Endothelial cell of umbilical vein (primary cell): ENCODE measurements around the gene UBE2QL1. TPM values are rescaled to one million over a fixed set of nuclear protein-coding genes. Genes with fewer than 3 reads are reported as not detected.

Source experiments
- BruUV-seq: library from RNA; stranded (reverse); fragments of 400-500 nt; replicated peaks from 2 replicates; lab custom pipeline; 2021; lab: Mats Ljungman, UMichigan
- CTCF ChIA-PET: fragments of 300-600, 350-600 bp; sonication (Branson Sonifier 250); formaldehyde crosslinking; loops from one replicate; lab custom pipeline; 2021; ENCODE audit warnings: antibody characterized with exemption, inconsistent platforms; lab: Charles Lee
- POLR2A ChIA-PET: fragments of 300-600, 350-600 bp; sonication (Branson Sonifier 250); formaldehyde crosslinking; loops from one replicate; lab custom pipeline; 2021; ENCODE audit warnings: antibody characterized with exemption, inconsistent platforms; lab: Charles Lee
- DNase-seq: peaks from one replicate; pipeline ENCODE4 v3.0.0-alpha.2; 2011; ENCODE audit warnings: low read depth, low spot score
- FAIRE-seq: peaks from 2 replicates; lab custom pipeline; 2011; peaks lifted over from hg19 to GRCh38; lab: Jason Lieb, UNC
- H2AFZ ChIP-seq: 2 replicates; pipeline ENCODE4 v1.6.0; 2012; ENCODE audit warnings: low read depth, low read length, control low read depth, inconsistent platforms
- H3K27ac ChIP-seq: 2 replicates; pipeline ENCODE4 v1.5.1; 2011; ENCODE audit warnings: low read depth, mild to moderate bottlenecking, control low read depth, low read length, moderate library complexity; ENCODE audit not compliant: insufficient read depth
- H3K27me3 ChIP-seq, 2 experiments: 2 replicates each; pipeline versions ENCODE4 v1.6.0 to v1.6.1; 2011; ENCODE audit warnings: low read length in 2 of 2, mixed read lengths in 1 of 2; ENCODE audit not compliant: control insufficient read depth in 2 of 2, insufficient read depth in 2 of 2
- H3K36me3 ChIP-seq, 2 experiments: 2 replicates in 1 of 2; 3 replicates in 1 of 2; pipeline ENCODE4 v1.5.1; 2011; ENCODE audit warnings: low read length in 2 of 2, mild to moderate bottlenecking in 1 of 2, moderate library complexity in 1 of 2; ENCODE audit not compliant: control insufficient read depth in 2 of 2, insufficient read depth in 2 of 2; ENCODE audit errors: extremely low read depth in 1 of 2
- H3K4me1 ChIP-seq: 3 replicates; pipeline ENCODE4 v1.5.1; 2011; ENCODE audit warnings: mild to moderate bottlenecking, low read length; ENCODE audit not compliant: control insufficient read depth, insufficient read depth; ENCODE audit errors: extremely low read depth
- H3K4me2 ChIP-seq: 2 replicates; pipeline ENCODE4 v1.6.1; 2011; ENCODE audit warnings: low read length, control low read depth, mixed read lengths; ENCODE audit not compliant: insufficient read depth
- H3K4me3 ChIP-seq, 3 experiments: fragments of 200-600 bp in 1 of 3; sonication (generic), shearing (Covaris generic) in 1 of 3; replicated peaks in 1 of 3; 2 replicates each; pipeline ENCODE4 v1.5.1; 2011 to 2016; ENCODE audit warnings: control low read depth in 3 of 3, low read length in 3 of 3, mild to moderate bottlenecking in 2 of 3, inconsistent platforms in 1 of 3, low read depth in 1 of 3, moderate library complexity in 1 of 3; ENCODE audit not compliant: insufficient read depth in 1 of 3
- H3K79me2 ChIP-seq: 2 replicates; pipeline ENCODE4 v1.6.0; 2012; ENCODE audit warnings: low read length, inconsistent platforms; ENCODE audit not compliant: control insufficient read depth, insufficient read depth
- H3K9ac ChIP-seq: replicated peaks from 2 replicates; pipeline ENCODE3; 2011; ENCODE audit warnings: low read length, control low read depth; ENCODE audit not compliant: insufficient read depth; ENCODE audit errors: extremely low read depth
- H3K9me1 ChIP-seq: replicated peaks from 3 replicates; pipeline ENCODE4 v1.6.0; 2011; ENCODE audit warnings: mild to moderate bottlenecking, low read length; ENCODE audit not compliant: control insufficient read depth, insufficient read depth; ENCODE audit errors: extremely low read depth
- H3K9me3 ChIP-seq: replicated peaks from 2 replicates; pipeline ENCODE4 v1.5.1; 2012; ENCODE audit warnings: low read length, inconsistent platforms; ENCODE audit not compliant: control insufficient read depth, insufficient read depth
- H4K20me1 ChIP-seq: replicated peaks from 2 replicates; pipeline ENCODE3; 2011; ENCODE audit warnings: mild to moderate bottlenecking, low read length; ENCODE audit not compliant: control insufficient read depth, insufficient read depth; ENCODE audit errors: extremely low read depth
- CTCF ChIP-seq, 2 donors: IDR thresholded peaks; 1 replicate in 1 of 2; 2 replicates in 1 of 2; pipeline ENCODE4 v1.5.1; 2011; ENCODE audit warnings: low read length in 2 of 2, mild to moderate bottlenecking in 2 of 2, moderate library complexity in 2 of 2, control low read depth in 1 of 2, inconsistent platforms in 1 of 2, low read depth in 1 of 2; ENCODE audit not compliant: insufficient read depth in 1 of 2; ENCODE audit errors: extremely low read depth in 1 of 2
- EZH2 ChIP-seq: IDR thresholded peaks from 2 replicates; pipeline ENCODE4 v1.6.1; 2012; ENCODE audit warnings: borderline replicate concordance, low read depth, mild to moderate bottlenecking, moderate library complexity, low read length, inconsistent platforms; ENCODE audit not compliant: severe bottlenecking
- FOS ChIP-seq: IDR thresholded peaks from 2 replicates; pipeline ENCODE4 v1.6.1; 2011; ENCODE audit warnings: mild to moderate bottlenecking, low read length, moderate library complexity, borderline replicate concordance; ENCODE audit not compliant: insufficient read depth
- GATA2 ChIP-seq: IDR thresholded peaks from 2 replicates; pipeline ENCODE4 v1.7.0; 2011; ENCODE audit warnings: low read depth, mild to moderate bottlenecking, moderate library complexity, mixed read lengths, low read length; ENCODE audit not compliant: insufficient read length, insufficient read depth
- JUN ChIP-seq: IDR thresholded peaks from 2 replicates; pipeline ENCODE4 v1.6.1; 2011; ENCODE audit warnings: borderline replicate concordance, low read depth; ENCODE audit not compliant: insufficient read length, insufficient read depth
- MAX ChIP-seq: IDR thresholded peaks from 2 replicates; pipeline ENCODE4 v1.6.1; 2011; ENCODE audit not compliant: insufficient read depth, insufficient read length
- MYC ChIP-seq: IDR thresholded peaks from one replicate; pipeline ENCODE4 v1.6.1; 2011; ENCODE audit warnings: mild to moderate bottlenecking, low read depth, low read length
- POLR2A ChIP-seq: IDR thresholded peaks from 2 replicates; pipeline ENCODE4 v1.6.1; 2012; ENCODE audit warnings: low read depth, mild to moderate bottlenecking, control low read depth, low read length
- POLR2AphosphoS5 ChIP-seq: IDR thresholded peaks from 2 replicates; pipeline ENCODE4 v1.6.1; 2012; ENCODE audit warnings: low read depth, mild to moderate bottlenecking, control low read depth, low read length, moderate library complexity; ENCODE audit not compliant: insufficient read depth
- dilution Hi-C: fragments of 300-500 bp; cut with MboI; formaldehyde crosslinking; loops from one replicate; pipeline ENCODE4 v1.15.0; 2019; ENCODE audit warnings: low sequenced_read_pairs; ENCODE audit not compliant: extremely low pct_ligation_motif_present
- intact Hi-C: fragments of 100-400 bp; cut with micrococcal nuclease; formaldehyde crosslinking; loops from one replicate; pipeline ENCODE4 v1.10.0; 2022
- polyA plus RNA-seq, 4 experiments: library from polyadenylated mRNA; depleted of rRNA in 3 of 4; stranded (reverse) in 3 of 4; unstranded in 1 of 4; fragments of >200 nt; gene quantifications; 2 replicates each; pipeline versions ENCODE4 v1.2.1 to v1.2.3, GENCODE V29; 2011 to 2012; ENCODE audit warnings: missing spikeins in 1 of 4
- total RNA-seq: library from RNA; stranded (reverse); gene quantifications from 2 replicates; pipeline ENCODE4 v1.2.3, GENCODE V29; 2021

The UBE2QL1 gene
- total and polyA plus RNA-seq, 2 donors (not counting 3 experiments of a cell fraction or from before 2014, with no cell fraction given), result 0.04 to 0.15 TPM

- TF ChIP-seq FOS (no peak), POLR2AphosphoS5 (no peak), JUN (no peak), GATA2 (no peak), MAX (no peak), POLR2A (no peak), CTCF (IDR thresholded peaks at IDR 0.05; ENCODE audit: extremely low read depth in 1 of 2, insufficient read depth in 1 of 2, low read depth in 1 of 2, low read length in 2 of 2) (no peak), EZH2 (no peak), MYC (no peak)
- Histone ChIP-seq H3K4me2 (no peak overlapping the region), H2AFZ (no peak overlapping the region), H4K20me1 (no peaks in the 10 kb centered on the region), H3K27me3 (no peaks in the 10 kb centered on the region), H3K9me1 (no peaks in the 10 kb centered on the region), H3K79me2 (no peaks in the 10 kb centered on the region), H3K9me3 (no peaks in the 10 kb centered on the region), H3K4me1 (no peaks in the 10 kb centered on the region), H3K36me3 (no peaks in the 10 kb centered on the region), H3K4me3 (no peak overlapping the region), H3K9ac (no peak overlapping the region), H3K27ac (no peak overlapping the region)
- no peak for FAIRE-seq
- intact Hi-C loops, result no loop called here
- dilution Hi-C loops, result no loop called here
- CTCF ChIA-PET, result interaction anchor here (1.0 kb wide), 1 partner anchor 22 kb away, joined by 3 read pairs; no protein-coding TSS in a partner anchor
- BruUV-seq, result no TSS peak
- DNase-seq, result no peak
- POLR2A ChIA-PET, result no interaction called here
Observed at GRCh38 chr5:6412811-6413210, 35.8 kb upstream of the UBE2QL1 start.
